HG02973 (cell line): ENCODE measurements around the gene TCEA3.
"Not testable (repeated sequence)": the region's sequence is repeated elsewhere in the genome, so short reads cannot be mapped to it uniquely, and the experiment has no call there.

ENCODE experiments used
- ATAC-seq: cut with Tn5 transposase; IDR thresholded peaks from one replicate; pipeline ENCODE4 v1.9.1; 2021; ENCODE audit warnings: moderate library complexity; ENCODE audit not compliant: unreplicated experiment

Gene TCEA3

GRCh38 chr1:23395154-23395724, 29.3 kb downstream of the TCEA3 start:
- no peak for ATAC-seq

DNA sequence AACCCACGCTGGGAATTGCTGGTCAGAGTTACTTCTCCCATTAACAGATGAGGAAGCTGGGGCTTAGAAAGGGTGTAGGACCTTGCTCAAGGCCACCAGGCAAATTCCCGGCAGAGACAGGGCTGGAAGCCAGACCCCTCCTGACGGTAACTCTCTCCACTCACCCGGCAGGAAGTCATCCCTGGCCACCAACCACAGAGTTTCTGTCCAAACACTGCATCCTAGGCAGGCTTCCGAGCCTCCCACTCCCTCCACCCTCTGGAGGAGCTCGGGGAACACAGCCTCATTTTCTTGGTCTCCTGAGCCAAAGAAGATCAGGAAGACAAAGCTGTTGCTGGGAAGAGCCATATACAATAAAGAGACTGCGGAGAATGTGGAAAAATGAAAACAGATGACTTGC, 29.9 kb downstream of the TCEA3 start:
- no peak for ATAC-seq

DNA sequence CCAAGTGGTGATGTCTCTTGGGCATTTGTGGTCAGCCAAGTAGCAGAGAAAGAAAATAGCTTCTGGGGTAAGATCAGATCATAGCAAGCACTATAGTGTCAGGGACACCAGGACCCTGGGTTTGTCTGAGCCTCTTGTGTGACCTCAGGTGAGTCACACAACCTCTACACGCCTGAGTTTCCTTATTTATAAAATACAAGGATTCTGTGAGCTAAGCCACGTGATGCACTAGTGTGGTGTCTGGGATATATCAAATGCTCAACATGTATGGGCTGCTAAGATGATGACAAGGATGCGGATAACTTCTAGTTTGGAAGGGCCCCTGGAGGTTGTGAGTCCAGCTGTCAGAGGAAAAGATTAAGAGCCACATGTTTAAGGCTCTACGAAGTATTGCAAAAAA, 30.4 kb downstream of the TCEA3 start:
- no peak for ATAC-seq

GRCh38 chr1:23393706-23394105, 30.8 kb downstream of the TCEA3 start:
- no peak for ATAC-seq

GRCh38 chr1:23392125-23392855, 32.3 kb downstream of the TCEA3 start:
- no peak for ATAC-seq

DNA sequence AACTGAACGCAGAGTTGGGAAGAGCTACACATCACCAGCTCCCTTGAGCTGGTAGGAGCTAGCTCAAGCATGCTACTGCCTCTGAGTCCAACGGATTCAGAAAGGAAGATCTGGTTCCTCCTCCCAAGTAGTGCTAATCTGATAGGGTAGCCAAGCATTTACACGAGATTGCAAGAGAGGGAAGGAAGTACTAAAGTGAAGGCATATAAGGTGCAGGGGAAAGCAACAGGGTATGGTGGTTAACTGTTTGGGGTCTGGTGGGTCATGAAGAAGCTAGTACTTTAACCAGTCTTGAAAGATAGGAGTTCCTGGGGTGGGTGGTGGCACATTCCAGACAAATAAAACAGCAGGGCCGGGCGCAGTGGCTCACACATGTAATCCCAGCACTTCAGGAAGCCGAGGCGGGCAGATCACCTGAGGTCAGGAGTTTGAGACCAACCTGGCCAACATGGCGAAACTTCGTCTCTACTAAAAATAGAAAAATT, 34.7 kb downstream of the TCEA3 start:
- no peak for ATAC-seq

- no peak for ATAC-seq
Measured at GRCh38 chr1:23387494-23387893, 37.1 kb downstream of the TCEA3 start.

GRCh38 chr1:23385119-23385621, 39.4 kb downstream of the TCEA3 start:
- no peak for ATAC-seq

DNA sequence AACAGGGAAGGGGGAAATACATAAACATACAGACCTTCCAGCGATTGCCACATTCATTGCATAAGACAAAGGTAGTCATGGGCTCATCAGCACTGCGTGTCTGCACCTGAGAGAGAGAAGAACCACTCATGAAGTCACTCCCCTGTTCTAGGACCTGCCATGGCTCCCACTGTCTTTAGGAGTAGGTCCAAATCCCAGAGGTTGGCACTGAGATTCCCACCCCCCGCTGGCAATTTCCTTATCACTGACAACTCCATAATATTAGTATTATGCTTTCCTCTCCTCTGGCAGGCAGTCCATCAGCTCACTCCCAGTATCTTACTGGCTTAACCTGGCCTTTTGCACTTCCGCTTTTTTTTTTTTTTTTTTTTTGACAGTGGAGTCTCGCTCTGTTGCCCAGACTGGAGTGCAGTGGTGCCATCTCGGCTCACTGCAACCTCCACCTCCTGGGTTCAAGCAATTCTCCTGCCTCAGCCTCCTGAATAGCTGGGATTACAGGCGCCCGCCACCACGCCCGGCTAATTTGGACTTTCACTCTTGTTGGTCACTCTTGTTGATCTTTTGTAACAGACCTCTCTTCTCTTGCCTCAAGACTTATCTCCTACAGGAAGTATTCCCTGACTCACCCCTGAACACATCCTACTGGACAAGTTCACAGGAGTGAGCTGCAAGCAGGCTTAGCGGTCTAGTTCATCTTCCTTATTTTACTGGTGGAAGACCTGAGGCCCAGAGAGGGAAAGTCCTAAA, 40.1 kb downstream of the TCEA3 start:
- no peak for ATAC-seq

DNA sequence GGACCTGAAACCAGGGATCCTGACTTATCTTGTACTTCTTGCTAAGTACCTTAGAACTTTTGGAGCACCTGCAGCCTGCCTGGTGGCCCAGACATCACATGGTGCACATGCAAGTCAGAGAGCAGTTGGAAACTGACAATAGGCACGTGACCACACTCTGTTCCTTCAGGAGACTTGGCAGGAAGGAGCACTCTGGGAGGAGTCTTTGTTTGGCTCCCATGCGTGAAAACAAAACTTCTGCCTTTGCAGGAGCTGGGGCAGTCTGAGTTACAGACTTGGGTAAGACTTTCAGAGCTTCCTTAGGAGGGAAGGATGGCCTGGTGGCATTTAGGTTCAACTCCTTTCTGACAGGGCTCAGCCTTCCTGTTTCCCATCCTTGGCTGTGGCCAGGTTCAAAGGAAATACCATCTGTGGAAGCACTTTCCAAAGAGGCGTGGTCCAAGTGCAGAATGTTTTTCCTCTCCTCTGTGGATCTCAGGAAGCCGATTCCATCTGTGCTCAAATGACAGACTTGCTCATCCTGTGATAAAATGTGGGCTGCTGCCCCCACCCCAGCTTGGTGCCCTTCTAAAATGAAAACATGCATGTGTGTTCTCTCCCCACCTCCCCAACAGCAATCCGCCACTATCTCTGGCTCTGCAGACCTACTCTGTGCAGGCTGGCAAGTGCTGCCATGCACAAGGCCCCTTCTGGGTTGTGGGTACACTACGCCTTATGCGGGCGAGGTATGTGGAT, 40.8 kb downstream of the TCEA3 start:
- no peak for ATAC-seq

DNA sequence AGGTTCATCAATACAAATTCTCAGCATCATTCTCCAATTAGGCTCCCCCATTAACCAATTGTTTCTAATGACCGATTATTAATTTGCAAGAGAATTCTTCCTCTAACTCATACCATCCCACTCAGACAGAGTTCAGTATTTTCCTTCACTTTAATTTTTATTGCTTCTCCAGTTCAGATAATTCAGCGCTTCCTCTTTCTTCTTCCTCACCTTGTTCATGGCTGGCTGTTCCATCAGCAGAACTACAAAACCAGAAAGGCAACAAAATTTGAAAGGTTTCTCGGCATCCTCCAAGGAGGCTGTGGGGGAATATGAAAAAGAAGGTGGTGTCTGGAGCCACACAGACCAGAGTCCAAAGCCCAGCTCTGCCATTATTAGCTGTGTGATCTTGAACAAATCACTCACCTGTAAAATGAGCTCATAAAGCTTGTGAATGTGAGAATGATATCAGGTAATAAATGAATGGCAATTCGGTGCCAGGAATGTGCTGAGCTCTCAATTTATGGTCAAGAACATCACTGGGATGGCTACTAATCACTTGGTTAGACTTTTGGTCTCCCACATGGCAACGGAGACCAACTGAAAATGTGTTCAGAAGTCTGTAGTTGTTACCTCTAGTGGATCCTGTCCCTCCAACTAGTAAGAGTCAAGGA, 43.2 kb downstream of the TCEA3 start:
- no peak for ATAC-seq

GRCh38 chr1:23380719-23381118, 43.8 kb downstream of the TCEA3 start:
- ATAC-seq = no peak

DNA sequence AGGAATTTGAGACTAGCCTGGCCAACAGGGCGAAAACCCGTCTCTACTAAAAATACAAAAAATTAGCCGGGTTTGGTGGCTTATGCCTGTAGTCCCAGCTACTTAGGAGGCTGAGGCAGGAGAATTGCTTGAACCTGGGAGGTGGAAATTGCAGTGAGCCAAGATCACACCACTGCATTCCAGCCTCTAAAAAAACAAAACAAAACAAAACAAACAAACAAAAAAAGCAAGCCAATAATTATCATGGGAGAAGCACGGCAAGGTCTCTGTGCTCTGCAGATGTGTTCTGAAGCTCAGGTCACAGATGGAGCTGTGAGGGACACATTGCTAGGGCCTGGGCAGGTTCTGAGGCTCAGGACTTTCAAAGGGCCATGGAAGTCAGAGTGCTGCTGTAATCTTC, 44.3 kb downstream of the TCEA3 start:
- not testable (repeated sequence) for ATAC-seq

GRCh38 chr1:23376890-23377811, 47.4 kb downstream of the TCEA3 start:
- no peak for ATAC-seq

GRCh38 chr1:23374079-23374735, 50.3 kb downstream of the TCEA3 start:
- not testable (repeated sequence) for ATAC-seq

DNA sequence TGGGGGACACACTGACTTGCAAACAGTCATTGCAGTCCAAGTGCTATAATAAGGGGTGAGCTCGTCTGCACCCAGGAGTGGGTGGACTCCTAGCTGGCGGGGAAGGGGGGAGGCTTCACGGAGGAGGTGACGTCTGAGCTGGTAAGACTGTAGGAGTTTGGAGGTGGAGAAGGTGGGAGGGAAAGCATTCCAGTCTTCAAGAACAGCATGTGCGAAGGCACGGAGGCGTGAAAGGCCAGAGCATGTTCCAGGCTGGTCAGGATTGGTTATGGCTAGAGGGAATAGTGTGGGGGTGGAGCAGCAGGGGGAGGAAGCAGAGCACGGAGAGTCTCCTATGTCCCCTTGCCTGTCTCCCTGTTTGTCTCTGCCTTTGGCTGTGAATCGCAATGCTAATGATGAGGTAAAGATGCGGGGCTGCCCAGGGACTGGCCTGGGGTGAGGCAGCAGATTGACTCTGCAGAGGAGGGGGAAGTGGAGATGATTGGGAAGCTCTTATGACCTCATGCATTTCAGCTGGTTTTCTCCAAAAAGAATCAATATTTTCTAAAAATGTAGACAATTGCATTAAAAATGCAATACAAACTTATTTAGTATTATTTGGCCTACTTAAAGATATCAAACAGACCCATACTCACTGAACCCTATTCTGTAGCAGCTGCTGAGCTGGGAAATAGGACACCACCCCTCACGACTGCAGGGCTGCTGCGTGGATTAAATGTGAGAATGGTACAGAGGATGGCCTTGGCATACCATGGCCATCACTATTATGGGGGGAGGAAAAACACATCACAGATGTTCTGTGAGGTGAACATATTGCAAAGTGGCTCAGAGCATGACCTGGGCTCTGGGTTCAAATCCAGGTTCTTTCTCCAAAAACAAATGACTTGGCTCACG, 52.3 kb downstream of the TCEA3 start:
- no peak for ATAC-seq

DNA sequence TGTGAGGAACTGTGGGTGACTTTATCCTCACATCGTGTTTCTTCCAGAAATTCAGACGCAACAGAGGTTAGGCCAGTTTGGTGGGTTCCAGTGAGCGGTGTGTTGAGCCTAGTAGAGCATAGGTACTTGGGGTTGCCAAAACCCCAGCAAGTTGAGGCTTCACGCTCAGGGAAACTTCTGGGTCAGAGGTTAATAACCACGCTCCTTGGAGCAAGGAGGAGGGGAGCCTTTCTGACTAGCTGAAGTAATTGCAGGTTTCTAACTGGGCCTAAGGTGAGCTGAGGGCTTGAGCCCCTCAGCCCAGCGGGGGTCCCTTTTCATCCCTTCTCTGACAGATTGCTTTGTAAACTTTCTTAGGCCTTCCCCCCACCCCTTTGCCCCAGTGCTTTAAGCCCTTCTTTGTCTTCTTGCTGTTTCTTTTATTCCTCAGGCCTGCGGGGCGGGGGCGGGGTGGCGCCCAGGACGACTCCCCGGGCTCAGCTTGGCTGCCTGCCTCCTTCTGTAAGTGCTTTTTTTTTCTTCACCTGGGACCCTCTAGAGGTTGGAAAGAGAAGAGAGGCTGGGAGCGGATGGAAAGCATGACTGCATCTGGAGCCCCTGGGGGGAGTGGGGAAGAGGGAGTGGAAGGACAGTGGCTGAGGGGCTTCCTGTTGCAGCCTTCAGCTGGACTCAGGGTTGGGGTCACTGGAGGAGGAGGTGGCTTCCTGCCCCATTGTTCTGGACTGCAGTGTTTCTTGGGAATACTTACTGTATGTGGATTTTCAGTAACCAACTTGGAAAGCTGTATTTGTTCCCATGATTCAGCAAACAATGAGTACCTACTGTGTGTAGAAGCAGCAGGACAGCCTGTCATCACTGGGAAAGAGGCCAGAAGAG, 53.6 kb downstream of the TCEA3 start:
- ATAC-seq = no peak
